Chondrocyte (in vitro differentiated cells): ENCODE data around the gene GNG13. TPM values are rescaled to one million over a fixed set of nuclear protein-coding genes. Genes with fewer than 3 reads are reported as not detected.

ENCODE experiments used
- DNase-seq: peaks from one replicate; pipeline ENCODE4 v3.0.0; 2021; ENCODE audit warnings: mixed read lengths, low spot score
- H3K27ac Mint-ChIP-seq: one replicate; pipeline ENCODE4 v1.8.0; 2021; ENCODE audit warnings: mild to moderate bottlenecking, moderate library complexity, mixed read lengths; ENCODE audit not compliant: unreplicated experiment
- H3K27me3 Mint-ChIP-seq: 2 replicates; pipeline ENCODE4 v1.8.0; 2021; ENCODE audit warnings: low read depth, mixed read lengths
- H3K36me3 Mint-ChIP-seq: 2 replicates; pipeline ENCODE4 v1.8.0; 2021; ENCODE audit warnings: low read depth, mixed read lengths
- H3K4me1 Mint-ChIP-seq: 2 replicates; pipeline ENCODE4 v1.8.0; 2021; ENCODE audit warnings: low read depth, mild to moderate bottlenecking, mixed read lengths
- H3K4me3 Mint-ChIP-seq: one replicate; pipeline ENCODE4 v1.8.0; 2021; ENCODE audit warnings: mild to moderate bottlenecking, moderate library complexity, mixed read lengths; ENCODE audit not compliant: unreplicated experiment
- H3K9me3 Mint-ChIP-seq: 2 replicates; pipeline ENCODE4 v1.8.0; 2021; ENCODE audit warnings: low read depth, mixed read lengths
- total RNA-seq: library from RNA; stranded (reverse); gene quantifications from 3 replicates; pipeline ENCODE4 v1.2.1, GENCODE V29; 2021
- TF ChIP-seq, protein P1 (sequence below): fragments of 200-600 bp; sonication (generic); IDR thresholded peaks from 2 replicates; pipeline ENCODE4 v1.5.0; 2021; ENCODE audit warnings: antibody characterized with exemption, mild to moderate bottlenecking, moderate library complexity

GNG13 gene
- total RNA-seq, 1 donor from 2014 or later = not detected

DNA sequence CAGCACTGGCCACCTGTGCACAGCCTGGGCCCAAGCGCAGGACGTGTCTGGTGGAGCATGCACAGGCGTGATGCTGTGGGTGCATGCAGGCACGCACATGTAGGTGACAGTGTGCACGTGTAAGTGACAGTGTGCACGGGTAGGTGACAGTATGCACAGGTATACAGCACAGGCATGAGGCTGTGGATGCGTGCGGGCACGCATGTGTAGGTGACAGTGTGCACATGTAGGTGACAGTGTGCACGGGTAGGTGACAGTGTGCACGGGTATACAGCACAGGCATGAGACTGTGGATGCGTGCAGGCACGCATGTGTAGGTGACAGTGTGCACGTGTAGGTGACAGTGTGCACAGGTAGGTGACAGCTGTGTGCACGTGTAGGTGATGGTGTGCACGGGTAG, 20.2 kb downstream of the GNG13 start:
- Mint-ChIP-seq H3K4me1 (peaks cover 3% of the 10 kb centered on the region), H3K36me3 (no peaks in the 10 kb centered on the region), H3K9me3 (no peaks in the 10 kb centered on the region), H3K27ac (no peak overlapping the region), H3K4me3 (no peak overlapping the region), H3K27me3 (no peaks in the 10 kb centered on the region)
- TF ChIP-seq, protein P1, sequence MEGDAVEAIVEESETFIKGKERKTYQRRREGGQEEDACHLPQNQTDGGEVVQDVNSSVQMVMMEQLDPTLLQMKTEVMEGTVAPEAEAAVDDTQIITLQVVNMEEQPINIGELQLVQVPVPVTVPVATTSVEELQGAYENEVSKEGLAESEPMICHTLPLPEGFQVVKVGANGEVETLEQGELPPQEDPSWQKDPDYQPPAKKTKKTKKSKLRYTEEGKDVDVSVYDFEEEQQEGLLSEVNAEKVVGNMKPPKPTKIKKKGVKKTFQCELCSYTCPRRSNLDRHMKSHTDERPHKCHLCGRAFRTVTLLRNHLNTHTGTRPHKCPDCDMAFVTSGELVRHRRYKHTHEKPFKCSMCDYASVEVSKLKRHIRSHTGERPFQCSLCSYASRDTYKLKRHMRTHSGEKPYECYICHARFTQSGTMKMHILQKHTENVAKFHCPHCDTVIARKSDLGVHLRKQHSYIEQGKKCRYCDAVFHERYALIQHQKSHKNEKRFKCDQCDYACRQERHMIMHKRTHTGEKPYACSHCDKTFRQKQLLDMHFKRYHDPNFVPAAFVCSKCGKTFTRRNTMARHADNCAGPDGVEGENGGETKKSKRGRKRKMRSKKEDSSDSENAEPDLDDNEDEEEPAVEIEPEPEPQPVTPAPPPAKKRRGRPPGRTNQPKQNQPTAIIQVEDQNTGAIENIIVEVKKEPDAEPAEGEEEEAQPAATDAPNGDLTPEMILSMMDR = no peak
- no peak for DNase-seq

DNA sequence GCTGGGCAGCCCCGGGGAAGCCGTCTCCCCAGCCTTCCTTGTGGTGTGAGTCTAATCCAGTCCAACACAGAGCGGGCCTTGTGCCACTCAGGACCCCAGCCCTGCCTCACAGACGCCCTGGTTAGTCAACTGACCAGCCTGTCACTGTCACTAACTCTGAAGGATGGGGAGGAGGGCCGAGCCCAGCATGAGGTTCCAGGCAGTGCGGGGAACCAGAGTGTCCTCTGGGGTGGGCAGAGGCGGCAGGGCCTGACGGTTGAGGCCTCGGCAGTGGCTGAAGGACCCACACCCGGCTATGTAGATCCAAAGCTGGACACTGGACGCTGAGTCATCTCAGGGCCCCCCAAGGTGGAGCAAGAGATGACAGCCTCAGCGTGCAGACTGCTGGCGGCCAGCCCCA, 21.0 kb downstream of the GNG13 start:
- Mint-ChIP-seq H3K4me1 (peaks cover 3% of the 10 kb centered on the region), H3K36me3 (no peaks in the 10 kb centered on the region), H3K27ac (no peak overlapping the region), H3K4me3 (no peak overlapping the region), H3K27me3 (no peaks in the 10 kb centered on the region), H3K9me3 (no peaks in the 10 kb centered on the region)
- TF ChIP-seq, protein P1 = no peak
- DNase-seq = no peak

DNA sequence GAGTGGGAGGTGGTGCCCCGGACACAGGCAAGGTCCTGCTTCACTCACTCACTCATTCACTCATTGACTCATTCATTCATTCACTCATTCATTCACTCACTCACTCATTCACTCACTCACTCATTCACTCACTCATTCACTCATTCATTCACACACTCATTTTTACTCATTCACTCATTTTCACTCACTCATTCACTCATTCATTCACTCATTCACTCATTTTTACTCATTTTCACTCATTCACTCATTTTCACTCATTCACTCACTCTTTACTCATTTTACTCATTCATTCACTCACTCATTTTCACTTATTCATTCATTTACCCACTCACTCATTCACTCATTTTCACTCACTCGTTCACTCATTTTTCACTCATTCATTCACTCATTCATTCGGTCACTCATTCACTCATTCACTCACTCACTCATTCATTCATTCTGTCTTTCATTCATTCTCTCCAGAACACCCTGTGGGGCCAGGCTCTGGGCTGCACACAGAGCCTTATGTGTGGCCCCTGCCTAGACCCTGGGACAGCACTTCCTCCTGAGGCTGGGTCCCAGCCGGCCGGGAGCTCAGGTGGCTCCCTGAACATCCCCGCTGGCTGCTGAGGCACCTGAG, 21.5 kb downstream of the GNG13 start:
- Mint-ChIP-seq H3K27me3 (no peaks in the 10 kb centered on the region), H3K27ac (no peak overlapping the region), H3K36me3 (no peaks in the 10 kb centered on the region), H3K4me3 (no peak overlapping the region), H3K9me3 (no peaks in the 10 kb centered on the region), H3K4me1 (peaks cover 3% of the 10 kb centered on the region)
- TF ChIP-seq, protein P1 = no peak
- DNase-seq = no peak

DNA sequence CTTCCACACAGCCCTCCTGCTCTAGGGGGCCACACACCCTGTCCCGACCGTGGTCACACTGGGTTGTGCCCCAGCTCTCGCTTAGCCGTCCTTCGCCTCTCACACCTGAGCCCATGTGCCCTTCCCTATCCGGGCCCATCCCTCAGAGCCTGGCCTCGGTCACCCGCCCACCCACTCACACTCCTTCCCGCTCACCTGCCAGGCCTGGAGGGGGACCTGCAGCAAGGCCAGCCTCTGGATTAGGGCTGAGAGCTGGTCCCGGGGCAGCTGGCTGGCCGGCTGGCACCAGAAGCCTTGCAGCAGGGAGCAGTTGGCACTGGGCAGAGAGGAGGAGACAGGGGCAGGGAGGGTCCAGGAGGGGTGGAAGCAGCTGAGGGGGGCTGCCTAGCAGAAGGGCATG, 22.1 kb downstream of the GNG13 start:
- DNase-seq = no peak
- TF ChIP-seq, protein P1 = no peak
- Mint-ChIP-seq H3K36me3 (no peaks in the 10 kb centered on the region), H3K4me1 (peaks cover 3% of the 10 kb centered on the region), H3K27ac (no peak overlapping the region), H3K27me3 (no peaks in the 10 kb centered on the region), H3K9me3 (no peaks in the 10 kb centered on the region), H3K4me3 (no peak overlapping the region)

DNA sequence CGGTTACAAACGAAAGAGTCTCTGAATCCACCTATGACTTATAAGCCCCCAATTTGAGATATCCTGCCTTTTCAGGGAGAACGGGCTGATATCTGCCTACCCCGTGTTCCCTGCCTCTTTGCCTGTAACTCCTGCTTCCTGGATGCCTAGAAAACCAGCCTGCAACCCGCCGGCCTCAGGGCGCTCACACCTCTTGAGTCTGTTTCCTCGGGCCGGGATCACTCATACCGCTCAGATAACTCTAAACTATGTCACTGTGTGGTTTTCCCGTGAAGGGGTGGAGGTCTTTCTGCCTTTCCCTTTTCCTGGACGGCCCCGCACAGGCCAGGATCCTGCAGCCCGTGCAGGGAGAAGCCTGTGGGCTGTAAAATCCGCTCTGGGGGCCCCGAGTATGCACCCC, 22.7 kb downstream of the GNG13 start:
- TF ChIP-seq, protein P1 = no peak
- no peak for DNase-seq
- Mint-ChIP-seq H3K4me3 (no peak overlapping the region), H3K9me3 (no peaks in the 10 kb centered on the region), H3K27ac (no peak overlapping the region), H3K4me1 (peaks cover 3% of the 10 kb centered on the region), H3K27me3 (no peaks in the 10 kb centered on the region), H3K36me3 (no peaks in the 10 kb centered on the region)
